Peyer's patch (tissue), 4 donors: ENCODE data around the gene EEF2KMT.

Source experiments
- POLR2A ChIP-seq, 2 donors: fragments of 450-650 bp; IDR thresholded peaks; one replicate each; pipeline ENCODE4 v1.5.1; 2017; ENCODE audit warnings: antibody characterized with exemption in 2 of 2, mild to moderate bottlenecking in 2 of 2, moderate library complexity in 2 of 2
- TF ChIP-seq, protein P1 (sequence below), 6 experiments: fragments of 450-650 bp in 4 of 6; fragments of 200-600 bp in 2 of 6; sonication (generic) in 1 of 6; IDR thresholded peaks; one replicate each; pipeline ENCODE4 v1.5.1; 2017 to 2019; ENCODE audit warnings: antibody characterized with exemption in 6 of 6, mild to moderate bottlenecking in 3 of 6, moderate library complexity in 1 of 6

DNA sequence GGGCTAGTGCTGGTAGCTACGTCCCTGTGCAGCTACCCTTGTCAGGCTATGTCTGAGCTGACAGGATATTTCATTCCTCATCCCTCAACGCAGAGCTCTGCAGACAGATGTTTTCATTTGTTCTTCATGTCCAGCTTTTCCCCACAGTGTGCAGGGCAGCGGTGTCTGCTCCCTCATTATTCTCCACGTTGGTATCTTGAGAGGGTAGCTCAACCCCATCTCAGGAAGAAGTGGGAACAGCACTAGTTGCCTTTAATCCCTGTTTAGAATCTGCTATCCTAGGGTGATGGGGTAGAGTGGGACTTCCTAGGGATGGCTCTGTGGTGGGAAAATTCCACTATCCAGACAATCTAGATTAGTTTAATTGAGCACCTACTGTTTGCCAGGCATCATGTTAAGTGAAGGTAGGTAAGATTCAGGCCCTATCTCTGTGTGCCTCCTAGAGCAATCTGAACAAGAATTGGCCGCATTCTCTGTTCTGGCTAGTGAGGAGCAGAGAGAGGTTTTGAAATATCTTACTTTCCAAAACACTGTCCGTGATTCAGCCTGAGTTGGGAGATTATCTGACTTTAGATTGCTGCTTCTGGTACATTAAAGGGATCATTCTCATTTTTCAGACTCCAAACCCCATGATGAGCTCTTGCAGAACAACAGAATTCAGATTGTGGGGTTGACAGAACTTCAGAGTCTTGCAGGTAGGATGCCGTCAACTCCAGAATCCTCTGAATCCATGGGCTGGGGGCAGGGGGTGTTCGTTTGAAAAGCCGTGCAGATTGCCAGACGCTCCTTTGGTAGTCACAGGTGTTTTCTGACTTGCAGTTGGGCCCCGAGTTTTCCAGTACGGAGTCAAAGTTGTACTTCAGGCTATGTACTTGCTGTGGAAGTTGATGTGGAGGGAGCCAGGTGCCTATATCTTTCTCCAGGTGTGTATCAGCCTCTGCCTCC, 25.0 kb downstream of the EEF2KMT start:
- TF ChIP-seq, protein P1, sequence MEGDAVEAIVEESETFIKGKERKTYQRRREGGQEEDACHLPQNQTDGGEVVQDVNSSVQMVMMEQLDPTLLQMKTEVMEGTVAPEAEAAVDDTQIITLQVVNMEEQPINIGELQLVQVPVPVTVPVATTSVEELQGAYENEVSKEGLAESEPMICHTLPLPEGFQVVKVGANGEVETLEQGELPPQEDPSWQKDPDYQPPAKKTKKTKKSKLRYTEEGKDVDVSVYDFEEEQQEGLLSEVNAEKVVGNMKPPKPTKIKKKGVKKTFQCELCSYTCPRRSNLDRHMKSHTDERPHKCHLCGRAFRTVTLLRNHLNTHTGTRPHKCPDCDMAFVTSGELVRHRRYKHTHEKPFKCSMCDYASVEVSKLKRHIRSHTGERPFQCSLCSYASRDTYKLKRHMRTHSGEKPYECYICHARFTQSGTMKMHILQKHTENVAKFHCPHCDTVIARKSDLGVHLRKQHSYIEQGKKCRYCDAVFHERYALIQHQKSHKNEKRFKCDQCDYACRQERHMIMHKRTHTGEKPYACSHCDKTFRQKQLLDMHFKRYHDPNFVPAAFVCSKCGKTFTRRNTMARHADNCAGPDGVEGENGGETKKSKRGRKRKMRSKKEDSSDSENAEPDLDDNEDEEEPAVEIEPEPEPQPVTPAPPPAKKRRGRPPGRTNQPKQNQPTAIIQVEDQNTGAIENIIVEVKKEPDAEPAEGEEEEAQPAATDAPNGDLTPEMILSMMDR (IDR thresholded peaks at IDR 0.05): no peak
- TF ChIP-seq POLR2A (IDR thresholded peaks at IDR 0.05): no peak
